G401 (cell line): ENCODE measurements around the gene RALGPS1. TPM values are rescaled to one million over a fixed set of nuclear protein-coding genes. Genes with fewer than 3 reads are reported as not detected.
A peak's percentile ranks its signal among the peaks of the same experiment; 100 is the strongest.

Experiments used
- DNase-seq: peaks from one replicate; pipeline ENCODE4 v3.0.0-alpha.2; 2015; ENCODE audit warnings: low spot score
- in situ Hi-C: cut with HindIII; loops from 2 replicates; pipeline ENCODE4 v1.10.0; 2016; ENCODE audit warnings: low sequenced_read_pairs, mixed read lengths
- total RNA-seq: library from RNA; depleted of rRNA; stranded (reverse); fragments of >200 nt; shearing (Covaris generic); gene quantifications from 2 replicates; pipeline ENCODE4 v1.2.3, GENCODE V29; 2014

Gene RALGPS1
- total RNA-seq, 1 experiment from 2014 or later = 3.7 TPM

GRCh38 chr9:127200106-127200862, 285.7 kb downstream of the RALGPS1 start:
- peak; percentile 74 for DNase-seq
- in situ Hi-C loops = no loop called here

- in situ Hi-C loops = no loop called here
- peak; percentile 81 for DNase-seq
Observed at GRCh38 chr9:127201071-127201541, 286.5 kb downstream of the RALGPS1 start.

GRCh38 chr9:127201731-127202130, 287.1 kb downstream of the RALGPS1 start:
- no peak for DNase-seq
- in situ Hi-C loops = no loop called here

- in situ Hi-C loops = no loop called here
- peak; percentile 77 for DNase-seq
Observed at GRCh38 chr9:127202461-127203169, 288.0 kb downstream of the RALGPS1 start.

- DNase-seq = no peak
- in situ Hi-C loops = no loop called here
Observed at GRCh38 chr9:127203681-127204327, 289.2 kb downstream of the RALGPS1 start.

- in situ Hi-C loops = no loop called here
- DNase-seq = peak; percentile 82
Observed at GRCh38 chr9:127204771-127205470, 290.3 kb downstream of the RALGPS1 start.

- in situ Hi-C loops = no loop called here
- DNase-seq = no peak
Observed at GRCh38 chr9:127205952-127206351, 291.4 kb downstream of the RALGPS1 start.

- in situ Hi-C loops = no loop called here
Observed at GRCh38 chr9:127206666-127207065, 292.1 kb downstream of the RALGPS1 start.

GRCh38 chr9:127207734-127208410, 293.3 kb downstream of the RALGPS1 start:
- in situ Hi-C loops = no loop called here
- DNase-seq = no peak

More at GRCh38 chr9:127206666-127207065, 292.1 kb downstream of the RALGPS1 start:
- DNase-seq = no peak

GRCh38 chr9:127208416-127208815, 293.8 kb downstream of the RALGPS1 start:
- DNase-seq = no peak
- in situ Hi-C loops = no loop called here

- in situ Hi-C loops = no loop called here
- DNase-seq = no peak
Observed at GRCh38 chr9:127209220-127209619, 294.6 kb downstream of the RALGPS1 start.

GRCh38 chr9:127209948-127210640, 295.5 kb downstream of the RALGPS1 start:
- in situ Hi-C loops = no loop called here
- no peak for DNase-seq

- no peak for DNase-seq
- in situ Hi-C loops = no loop called here
Observed at GRCh38 chr9:127210851-127211730, 296.5 kb downstream of the RALGPS1 start.

GRCh38 chr9:127211983-127212382, 297.4 kb downstream of the RALGPS1 start:
- DNase-seq = no peak
- in situ Hi-C loops = no loop called here

- no peak for DNase-seq
- in situ Hi-C loops = no loop called here
Observed at GRCh38 chr9:127212453-127212852, 297.9 kb downstream of the RALGPS1 start.

- in situ Hi-C loops = no loop called here
- DNase-seq = no peak
Observed at GRCh38 chr9:127213859-127214258, 299.3 kb downstream of the RALGPS1 start.
